Measurements from ENCODE around the gene ITGA1.

DNA sequence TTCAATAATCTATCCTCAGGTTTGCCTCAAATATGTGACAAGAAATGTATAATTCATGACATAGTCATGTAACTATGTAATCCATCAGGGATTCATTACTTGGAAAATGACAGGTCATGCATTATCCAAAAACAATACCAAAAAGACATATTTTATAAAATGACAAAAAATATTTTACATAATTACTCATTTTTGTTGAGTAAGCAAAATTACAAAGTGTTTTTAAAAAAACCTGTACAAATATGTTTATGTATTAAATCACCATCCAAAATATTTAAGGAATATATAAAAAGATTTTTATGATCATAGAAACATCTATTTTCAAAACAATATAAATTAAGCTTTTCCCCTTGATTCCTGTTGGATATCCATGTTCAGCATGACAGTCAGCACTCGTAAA is 164.8 kb downstream of the ITGA1 start:
- no peak for TF ChIP-seq POLR2AphosphoS5 (IDR thresholded peaks at IDR 0.05; ENCODE audit: insufficient read depth in 1 of 2, low read depth in 1 of 2)
- TF ChIP-seq, protein P1, sequence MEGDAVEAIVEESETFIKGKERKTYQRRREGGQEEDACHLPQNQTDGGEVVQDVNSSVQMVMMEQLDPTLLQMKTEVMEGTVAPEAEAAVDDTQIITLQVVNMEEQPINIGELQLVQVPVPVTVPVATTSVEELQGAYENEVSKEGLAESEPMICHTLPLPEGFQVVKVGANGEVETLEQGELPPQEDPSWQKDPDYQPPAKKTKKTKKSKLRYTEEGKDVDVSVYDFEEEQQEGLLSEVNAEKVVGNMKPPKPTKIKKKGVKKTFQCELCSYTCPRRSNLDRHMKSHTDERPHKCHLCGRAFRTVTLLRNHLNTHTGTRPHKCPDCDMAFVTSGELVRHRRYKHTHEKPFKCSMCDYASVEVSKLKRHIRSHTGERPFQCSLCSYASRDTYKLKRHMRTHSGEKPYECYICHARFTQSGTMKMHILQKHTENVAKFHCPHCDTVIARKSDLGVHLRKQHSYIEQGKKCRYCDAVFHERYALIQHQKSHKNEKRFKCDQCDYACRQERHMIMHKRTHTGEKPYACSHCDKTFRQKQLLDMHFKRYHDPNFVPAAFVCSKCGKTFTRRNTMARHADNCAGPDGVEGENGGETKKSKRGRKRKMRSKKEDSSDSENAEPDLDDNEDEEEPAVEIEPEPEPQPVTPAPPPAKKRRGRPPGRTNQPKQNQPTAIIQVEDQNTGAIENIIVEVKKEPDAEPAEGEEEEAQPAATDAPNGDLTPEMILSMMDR (IDR thresholded peaks at IDR 0.05): no peak
- TF ChIP-seq POLR2A (IDR thresholded peaks at IDR 0.05): no peak

All from vagina (tissue), 2 donors.